HG03521 (cell line): ENCODE measurements around the gene HCN3.

Source experiments
- ATAC-seq: cut with Tn5 transposase; IDR thresholded peaks from one replicate; pipeline ENCODE4 v1.9.1; 2021; ENCODE audit warnings: mild to moderate bottlenecking, moderate library complexity; ENCODE audit not compliant: unreplicated experiment

Gene HCN3

GRCh38 chr1:155308493-155309422 lies 31.5 kb downstream of the HCN3 start, which contains the start of gene FDPS:
Gene FDPS (plus strand): TSS chr1:155308866. CDS start chr1:155309790, 924 bp downstream.
- ATAC-seq, result peak; percentile 96

- no peak for ATAC-seq
These were observed 32.3 kb downstream of the HCN3 start for GRCh38 chr1:155309423-155310021.

DNA sequence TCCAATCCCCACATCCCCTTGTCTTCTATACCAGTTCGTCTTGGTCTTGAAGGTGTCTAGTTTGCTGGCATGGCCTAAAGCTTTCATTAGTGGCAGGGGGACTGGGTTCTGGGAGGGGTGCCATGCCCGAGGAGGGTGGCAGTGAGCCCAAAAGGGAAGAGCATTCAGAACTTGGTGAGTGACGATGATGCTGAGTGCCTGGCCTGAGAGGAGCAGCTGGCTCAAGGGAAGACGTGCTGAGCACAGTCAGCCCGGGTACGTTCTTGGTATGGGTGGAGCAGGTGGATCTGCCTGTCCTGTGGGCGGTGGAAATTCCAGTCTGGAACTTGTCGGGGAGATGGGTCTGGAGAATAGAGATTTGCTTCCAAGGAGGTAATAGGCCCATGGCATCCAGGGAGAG lies 36.0 kb downstream of the HCN3 start:
- ATAC-seq, result no peak

DNA sequence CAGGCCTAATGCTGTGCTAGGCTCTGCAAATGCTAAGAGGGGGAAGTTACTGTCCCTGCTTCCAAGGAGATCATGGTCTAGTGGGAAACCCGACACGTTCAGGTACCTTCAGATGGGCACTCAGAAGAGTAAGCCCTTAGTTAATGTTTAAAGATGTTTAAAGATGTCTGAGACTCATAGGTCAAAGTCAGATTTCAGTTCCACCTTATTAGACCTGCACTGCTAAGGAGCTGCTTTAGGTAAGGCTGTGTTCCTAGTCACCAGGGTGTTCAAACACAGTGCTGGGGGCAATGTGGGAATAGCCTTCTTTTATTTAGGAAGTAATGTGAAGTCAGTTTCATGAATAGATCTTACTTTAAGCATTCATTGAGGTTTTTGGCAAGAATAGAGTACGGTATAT lies 39.7 kb downstream of the HCN3 start:
- no peak for ATAC-seq

DNA sequence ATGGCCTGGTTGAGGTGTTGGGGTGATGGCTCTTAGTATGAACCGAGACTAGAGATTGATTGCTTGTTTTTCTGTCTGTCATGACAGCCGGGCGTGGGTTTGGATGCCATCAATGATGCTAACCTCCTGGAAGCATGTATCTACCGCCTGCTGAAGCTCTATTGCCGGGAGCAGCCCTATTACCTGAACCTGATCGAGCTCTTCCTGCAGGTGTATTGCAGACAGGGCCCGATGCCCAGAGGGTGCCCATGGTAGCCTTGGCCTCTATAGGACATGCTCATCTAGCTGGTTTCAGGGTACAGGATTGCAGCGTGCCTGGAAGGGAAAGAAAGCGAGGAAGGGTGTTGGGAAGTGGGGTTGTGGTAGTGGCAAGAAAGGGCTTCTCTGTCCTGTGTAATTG lies 40.8 kb downstream of the HCN3 start:
- no peak for ATAC-seq

- no peak for ATAC-seq
These were observed 42.3 kb downstream of the HCN3 start for GRCh38 chr1:155319536-155319935.

GRCh38 chr1:155320252-155320651 lies 43.0 kb downstream of the HCN3 start:
- ATAC-seq, result no peak

DNA sequence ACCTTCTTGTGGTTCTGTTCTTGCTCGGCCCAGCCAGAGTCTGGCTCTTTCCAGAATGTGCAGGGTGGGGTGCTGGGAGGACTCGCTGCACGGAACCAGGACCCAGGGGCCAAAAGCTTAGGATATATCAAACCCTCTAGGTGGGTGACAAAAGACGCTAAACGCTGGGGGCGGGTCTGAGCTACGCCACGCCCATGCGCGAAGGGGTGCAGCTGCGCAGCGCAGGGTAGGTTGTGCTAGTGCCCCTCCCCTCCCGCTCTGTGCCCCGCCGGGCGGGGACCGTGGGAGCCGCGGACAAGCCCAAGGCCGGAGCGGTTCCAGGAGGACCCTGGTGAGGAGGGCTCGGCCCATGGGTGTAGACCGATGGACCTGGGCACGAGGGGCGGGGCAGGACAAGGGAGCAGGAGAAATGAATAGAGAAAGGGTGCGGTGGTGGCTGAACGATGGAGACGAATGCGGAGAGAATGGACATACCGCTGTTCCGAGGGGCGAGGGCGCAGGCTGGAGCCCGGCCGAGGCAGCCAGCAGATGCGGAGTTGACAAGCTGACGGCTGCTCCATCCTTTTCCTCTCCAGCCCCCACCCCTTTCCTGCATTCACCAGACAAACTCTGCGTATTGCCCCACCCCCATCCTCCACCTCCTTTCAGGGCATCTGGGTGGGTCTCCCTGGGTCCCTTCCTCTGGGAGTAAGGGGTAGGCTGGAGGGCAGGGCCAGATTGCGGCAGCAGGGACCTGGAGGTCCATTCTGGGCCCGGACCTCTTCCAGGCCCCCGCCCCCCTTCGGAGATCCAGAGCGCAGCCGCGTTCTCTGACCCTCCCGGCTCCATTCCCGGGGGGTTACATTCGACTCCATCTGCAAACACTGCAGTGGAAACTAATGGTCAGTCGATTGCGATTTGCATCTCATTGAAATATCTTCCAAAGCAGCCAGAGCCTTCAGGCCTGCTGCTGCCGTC lies 43.7 kb downstream of the HCN3 start, which contains the start of gene RUSC1:
TSS of gene RUSC1 (plus strand) at position 234 of the 957 bp plus-strand sequence. CDS start 880 bp downstream, outside the sequence.
- ATAC-seq, result no peak

DNA sequence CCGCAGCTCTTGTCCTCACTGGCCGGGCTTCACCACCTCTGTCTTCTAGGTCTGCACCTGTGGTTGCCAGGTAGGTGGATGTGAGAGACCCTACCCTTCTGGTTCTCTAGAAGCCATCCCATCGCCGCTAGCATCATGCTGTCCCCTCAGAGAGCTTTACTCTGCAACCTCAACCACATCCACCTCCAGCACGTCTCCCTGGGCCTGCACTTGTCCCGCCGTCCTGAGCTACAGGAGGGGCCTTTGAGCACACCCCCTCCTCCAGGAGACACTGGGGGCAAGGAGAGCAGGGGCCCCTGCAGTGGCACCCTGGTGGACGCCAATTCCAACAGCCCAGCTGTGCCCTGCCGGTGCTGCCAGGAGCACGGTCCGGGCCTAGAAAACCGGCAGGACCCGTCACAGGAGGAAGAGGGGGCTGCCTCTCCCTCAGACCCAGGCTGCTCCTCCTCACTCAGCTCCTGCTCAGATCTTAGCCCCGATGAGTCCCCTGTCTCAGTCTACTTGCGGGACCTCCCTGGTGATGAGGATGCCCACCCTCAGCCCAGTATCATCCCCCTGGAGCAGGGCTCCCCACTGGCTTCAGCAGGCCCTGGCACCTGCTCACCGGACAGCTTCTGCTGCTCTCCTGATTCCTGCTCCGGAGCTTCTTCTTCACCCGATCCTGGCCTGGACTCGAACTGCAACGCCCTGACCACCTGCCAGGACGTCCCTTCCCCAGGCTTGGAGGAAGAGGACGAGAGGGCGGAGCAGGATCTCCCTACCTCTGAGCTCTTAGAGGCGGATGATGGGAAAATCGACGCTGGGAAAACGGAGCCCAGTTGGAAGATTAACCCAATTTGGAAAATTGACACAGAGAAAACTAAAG lies 44.6 kb downstream of the HCN3 start:
- no peak for ATAC-seq

DNA sequence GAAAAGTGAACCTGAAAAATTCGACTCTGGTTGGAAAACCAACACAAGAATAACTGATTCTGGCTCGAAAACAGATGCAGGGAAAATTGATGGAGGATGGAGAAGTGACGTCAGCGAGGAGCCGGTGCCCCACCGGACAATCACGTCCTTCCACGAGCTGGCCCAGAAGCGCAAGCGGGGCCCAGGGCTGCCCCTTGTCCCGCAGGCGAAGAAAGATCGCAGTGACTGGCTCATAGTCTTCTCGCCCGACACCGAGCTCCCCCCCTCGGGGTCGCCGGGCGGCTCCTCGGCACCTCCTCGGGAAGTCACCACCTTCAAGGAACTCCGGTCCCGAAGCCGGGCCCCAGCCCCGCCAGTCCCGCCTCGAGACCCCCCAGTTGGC lies 45.3 kb downstream of the HCN3 start:
- ATAC-seq, result no peak

DNA sequence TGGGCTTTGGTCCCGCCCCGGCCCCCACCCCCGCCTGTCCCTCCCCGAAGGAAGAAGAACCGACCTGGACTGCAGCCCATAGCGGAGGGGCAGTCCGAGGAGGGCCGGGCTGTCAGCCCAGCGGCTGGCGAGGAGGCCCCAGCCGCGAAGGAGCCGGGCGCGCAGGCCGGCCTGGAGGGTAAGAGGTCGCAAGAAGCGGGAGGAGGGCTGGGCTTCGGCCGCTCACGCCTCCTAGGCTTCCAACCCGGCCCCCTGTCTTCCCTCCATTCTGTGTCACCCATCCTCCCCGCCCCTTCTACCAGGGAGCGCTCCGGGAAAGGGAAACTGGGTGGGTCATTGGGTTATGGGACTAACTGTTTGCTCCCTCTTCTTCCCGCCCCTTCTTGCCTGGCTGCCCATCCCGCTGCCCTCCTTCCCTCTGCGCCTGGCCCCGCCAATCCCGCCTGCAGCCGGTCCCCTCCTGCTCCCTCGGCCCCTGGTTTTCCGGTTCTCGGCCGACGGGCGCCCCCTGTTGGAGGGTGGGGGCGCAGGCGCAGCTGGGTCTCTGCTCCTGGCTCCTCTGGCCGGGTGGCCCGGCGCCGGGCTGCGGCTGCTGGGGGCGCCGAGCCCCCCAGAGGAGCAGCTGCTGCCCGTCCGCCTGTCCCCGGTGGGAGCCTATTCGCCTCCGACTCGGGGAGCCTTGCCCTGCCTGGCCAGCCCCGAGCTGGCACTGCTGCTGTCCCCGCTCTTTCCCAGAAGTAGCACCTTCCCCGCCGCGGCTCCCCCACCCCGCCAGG lies 45.9 kb downstream of the HCN3 start:
- peak; percentile 32 for ATAC-seq

GRCh38 chr1:155323729-155324036 lies 46.4 kb downstream of the HCN3 start:
- ATAC-seq, result peak; percentile 40

- peak; percentile 52 for ATAC-seq
These were observed 46.9 kb downstream of the HCN3 start for GRCh38 chr1:155324037-155324716.

GRCh38 chr1:155324717-155325602 lies 47.7 kb downstream of the HCN3 start:
- no peak for ATAC-seq

GRCh38 chr1:155325603-155325893 lies 48.3 kb downstream of the HCN3 start:
- ATAC-seq, result no peak

DNA sequence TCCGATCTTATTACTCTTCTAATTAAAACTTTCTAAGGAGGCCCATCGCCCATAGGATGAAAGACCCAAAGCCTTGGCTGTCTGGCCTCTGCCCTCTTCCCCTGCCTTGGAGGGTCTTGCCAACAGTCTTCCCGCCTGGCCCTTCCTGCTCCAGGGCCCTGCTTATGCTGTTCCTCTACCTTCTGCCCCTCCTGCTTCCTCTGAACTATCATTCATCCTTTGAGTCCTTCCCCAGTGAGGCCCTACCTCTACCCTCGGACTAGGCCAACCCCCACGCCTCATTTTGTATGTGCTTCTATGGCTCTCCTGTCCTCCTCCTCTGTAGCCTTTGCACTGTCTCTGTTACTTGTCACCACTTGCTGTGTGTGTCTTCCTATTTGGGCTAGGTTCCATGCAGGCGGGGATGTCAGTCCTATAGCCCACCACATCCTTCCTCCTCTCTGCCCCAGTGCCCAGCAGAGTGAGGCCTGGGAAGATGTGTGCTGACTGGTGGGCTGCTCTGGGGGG lies 48.8 kb downstream of the HCN3 start:
- ATAC-seq, result no peak

GRCh38 chr1:155326631-155327037 lies 49.4 kb downstream of the HCN3 start:
- no peak for ATAC-seq

DNA sequence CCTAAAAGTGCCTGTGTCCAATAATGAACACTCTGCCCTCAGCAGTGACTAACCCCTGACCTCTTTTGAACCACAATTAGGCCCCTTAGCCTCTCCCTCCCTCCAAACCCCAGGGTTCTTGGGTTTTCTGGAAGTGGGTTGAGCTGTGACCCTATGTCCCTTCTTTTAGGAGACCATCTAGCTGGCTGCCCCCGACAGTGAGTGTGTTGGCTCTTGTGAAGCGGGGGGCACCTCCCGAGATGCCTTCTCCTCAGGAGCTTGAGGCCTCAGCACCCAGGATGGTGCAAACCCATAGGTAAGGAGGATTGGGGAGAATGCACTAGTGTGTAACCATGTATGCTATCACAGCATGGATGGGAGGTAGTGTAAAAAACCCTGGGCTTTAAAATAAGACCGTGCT lies 50.7 kb downstream of the HCN3 start:
- no peak for ATAC-seq
